ENCODE measurements around the gene CCSER1. TPM values are rescaled to one million over a fixed set of nuclear protein-coding genes. Genes with fewer than 3 reads are reported as not detected.

CCSER1 gene
- total and polyA plus RNA-seq, 2 experiments from 2014 or later = 2.9 to 3.4 TPM

DNA sequence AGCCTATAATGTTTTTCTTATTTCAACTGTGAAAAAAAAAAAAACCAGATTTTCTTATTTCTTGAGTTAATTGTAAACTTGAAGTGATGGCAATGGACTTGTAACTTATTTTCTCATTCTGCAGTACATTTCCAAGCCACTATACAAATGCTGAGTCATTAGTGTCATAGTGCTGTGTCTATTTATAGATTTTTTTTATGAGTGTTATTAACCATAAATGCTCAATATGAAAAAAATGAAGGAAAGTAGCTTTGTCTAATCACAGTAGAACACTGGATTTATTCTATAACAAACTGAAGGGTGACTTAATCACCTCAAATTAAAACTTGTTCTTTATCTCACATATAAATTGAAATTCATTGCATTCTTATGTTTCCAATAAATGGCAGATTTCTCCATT is 718.6 kb downstream of the CCSER1 start:
- H3K27ac Mint-ChIP-seq = no peak overlapping the region
- H3F3A ChIP-seq (replicated peaks; ENCODE audit: low read depth) = no peaks in the 10 kb centered on the region
- H3K27ac ChIP-seq (ENCODE audit: low read depth) = no peak overlapping the region
- H3K4me1 ChIP-seq (ENCODE audit: insufficient read depth) = no peaks in the 10 kb centered on the region
- no peak overlapping the region for H3K4me2 ChIP-seq
- DNase-seq (ENCODE audit: low spot score) (no peak), ATAC-seq (no peak)
- H3K36me3 ChIP-seq (ENCODE audit: insufficient read depth) = no peaks in the 10 kb centered on the region
- peaks cover 11% of the 10 kb centered on the region; the same call in 2 of the 3 replicates for H3K36me3 Mint-ChIP-seq (ENCODE audit: low read depth)
- no peak overlapping the region for H3K4me3 ChIP-seq
- H3K9me3 Mint-ChIP-seq = peaks cover 16% of the 10 kb centered on the region; the same call in 2 of the 3 replicates
- H3K4me1 Mint-ChIP-seq = peaks cover 4% of the 10 kb centered on the region; the same call in 2 of the 3 replicates
- H3K27me3 ChIP-seq (ENCODE audit: insufficient read depth) = no peaks in the 10 kb centered on the region
- TF ChIP-seq STAT1 (IDR thresholded peaks at IDR 0.05; ENCODE audit: unreplicated experiment) (no peak), EZH2phosphoT487 (IDR thresholded peaks at IDR 0.05; ENCODE audit: unreplicated experiment) (no peak), ZNF331 (CRISPR knock-in tag; IDR thresholded peaks at IDR 0.05; ENCODE audit: low read depth) (no peak), POLR2AphosphoS5 (IDR thresholded peaks at IDR 0.05; ENCODE audit: low read depth) (no peak), JUNB (IDR thresholded peaks at IDR 0.05; ENCODE audit: unreplicated experiment) (no peak), CREB1 (CRISPR knock-in tag; IDR thresholded peaks at IDR 0.05; ENCODE audit: low read depth) (no peak), NANOG (IDR thresholded peaks at IDR 0.05; ENCODE audit: borderline replicate concordance) (no peak), EZH2 (IDR thresholded peaks at IDR 0.05; ENCODE audit: low read depth, unreplicated experiment) (no peak), ZNF114 (CRISPR knock-in tag; IDR thresholded peaks at IDR 0.05) (no peak)
- TF ChIP-seq, protein P1, sequence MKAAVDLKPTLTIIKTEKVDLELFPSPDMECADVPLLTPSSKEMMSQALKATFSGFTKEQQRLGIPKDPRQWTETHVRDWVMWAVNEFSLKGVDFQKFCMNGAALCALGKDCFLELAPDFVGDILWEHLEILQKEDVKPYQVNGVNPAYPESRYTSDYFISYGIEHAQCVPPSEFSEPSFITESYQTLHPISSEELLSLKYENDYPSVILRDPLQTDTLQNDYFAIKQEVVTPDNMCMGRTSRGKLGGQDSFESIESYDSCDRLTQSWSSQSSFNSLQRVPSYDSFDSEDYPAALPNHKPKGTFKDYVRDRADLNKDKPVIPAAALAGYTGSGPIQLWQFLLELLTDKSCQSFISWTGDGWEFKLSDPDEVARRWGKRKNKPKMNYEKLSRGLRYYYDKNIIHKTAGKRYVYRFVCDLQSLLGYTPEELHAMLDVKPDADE (IDR thresholded peaks at IDR 0.05) = no peak
- TF ChIP-seq, protein P2, sequence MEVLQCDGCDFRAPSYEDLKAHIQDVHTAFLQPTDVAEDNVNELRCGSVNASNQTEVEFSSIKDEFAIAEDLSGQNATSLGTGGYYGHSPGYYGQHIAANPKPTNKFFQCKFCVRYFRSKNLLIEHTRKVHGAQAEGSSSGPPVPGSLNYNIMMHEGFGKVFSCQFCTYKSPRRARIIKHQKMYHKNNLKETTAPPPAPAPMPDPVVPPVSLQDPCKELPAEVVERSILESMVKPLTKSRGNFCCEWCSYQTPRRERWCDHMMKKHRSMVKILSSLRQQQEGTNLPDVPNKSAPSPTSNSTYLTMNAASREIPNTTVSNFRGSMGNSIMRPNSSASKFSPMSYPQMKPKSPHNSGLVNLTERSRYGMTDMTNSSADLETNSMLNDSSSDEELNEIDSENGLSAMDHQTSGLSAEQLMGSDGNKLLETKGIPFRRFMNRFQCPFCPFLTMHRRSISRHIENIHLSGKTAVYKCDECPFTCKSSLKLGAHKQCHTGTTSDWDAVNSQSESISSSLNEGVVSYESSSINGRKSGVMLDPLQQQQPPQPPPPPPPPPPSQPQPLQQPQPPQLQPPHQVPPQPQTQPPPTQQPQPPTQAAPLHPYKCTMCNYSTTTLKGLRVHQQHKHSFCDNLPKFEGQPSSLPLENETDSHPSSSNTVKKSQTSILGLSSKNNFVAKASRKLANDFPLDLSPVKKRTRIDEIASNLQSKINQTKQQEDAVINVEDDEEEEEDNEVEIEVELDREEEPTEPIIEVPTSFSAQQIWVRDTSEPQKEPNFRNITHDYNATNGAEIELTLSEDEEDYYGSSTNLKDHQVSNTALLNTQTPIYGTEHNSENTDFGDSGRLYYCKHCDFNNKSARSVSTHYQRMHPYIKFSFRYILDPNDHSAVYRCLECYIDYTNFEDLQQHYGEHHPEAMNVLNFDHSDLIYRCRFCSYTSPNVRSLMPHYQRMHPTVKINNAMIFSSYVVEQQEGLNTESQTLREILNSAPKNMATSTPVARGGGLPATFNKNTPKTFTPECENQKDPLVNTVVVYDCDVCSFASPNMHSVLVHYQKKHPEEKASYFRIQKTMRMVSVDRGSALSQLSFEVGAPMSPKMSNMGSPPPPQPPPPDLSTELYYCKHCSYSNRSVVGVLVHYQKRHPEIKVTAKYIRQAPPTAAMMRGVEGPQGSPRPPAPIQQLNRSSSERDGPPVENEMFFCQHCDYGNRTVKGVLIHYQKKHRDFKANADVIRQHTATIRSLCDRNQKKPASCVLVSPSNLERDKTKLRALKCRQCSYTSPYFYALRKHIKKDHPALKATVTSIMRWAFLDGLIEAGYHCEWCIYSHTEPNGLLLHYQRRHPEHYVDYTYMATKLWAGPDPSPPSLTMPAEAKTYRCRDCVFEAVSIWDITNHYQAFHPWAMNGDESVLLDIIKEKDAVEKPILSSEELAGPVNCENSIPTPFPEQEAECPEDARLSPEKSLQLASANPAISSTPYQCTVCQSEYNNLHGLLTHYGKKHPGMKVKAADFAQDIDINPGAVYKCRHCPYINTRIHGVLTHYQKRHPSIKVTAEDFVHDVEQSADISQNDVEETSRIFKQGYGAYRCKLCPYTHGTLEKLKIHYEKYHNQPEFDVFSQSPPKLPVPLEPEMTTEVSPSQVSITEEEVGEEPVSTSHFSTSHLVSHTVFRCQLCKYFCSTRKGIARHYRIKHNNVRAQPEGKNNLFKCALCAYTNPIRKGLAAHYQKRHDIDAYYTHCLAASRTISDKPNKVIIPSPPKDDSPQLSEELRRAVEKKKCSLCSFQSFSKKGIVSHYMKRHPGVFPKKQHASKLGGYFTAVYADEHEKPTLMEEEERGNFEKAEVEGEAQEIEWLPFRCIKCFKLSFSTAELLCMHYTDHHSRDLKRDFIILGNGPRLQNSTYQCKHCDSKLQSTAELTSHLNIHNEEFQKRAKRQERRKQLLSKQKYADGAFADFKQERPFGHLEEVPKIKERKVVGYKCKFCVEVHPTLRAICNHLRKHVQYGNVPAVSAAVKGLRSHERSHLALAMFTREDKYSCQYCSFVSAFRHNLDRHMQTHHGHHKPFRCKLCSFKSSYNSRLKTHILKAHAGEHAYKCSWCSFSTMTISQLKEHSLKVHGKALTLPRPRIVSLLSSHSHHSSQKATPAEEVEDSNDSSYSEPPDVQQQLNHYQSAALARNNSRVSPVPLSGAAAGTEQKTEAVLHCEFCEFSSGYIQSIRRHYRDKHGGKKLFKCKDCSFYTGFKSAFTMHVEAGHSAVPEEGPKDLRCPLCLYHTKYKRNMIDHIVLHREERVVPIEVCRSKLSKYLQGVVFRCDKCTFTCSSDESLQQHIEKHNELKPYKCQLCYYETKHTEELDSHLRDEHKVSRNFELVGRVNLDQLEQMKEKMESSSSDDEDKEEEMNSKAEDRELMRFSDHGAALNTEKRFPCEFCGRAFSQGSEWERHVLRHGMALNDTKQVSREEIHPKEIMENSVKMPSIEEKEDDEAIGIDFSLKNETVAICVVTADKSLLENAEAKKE (CRISPR knock-in tag; IDR thresholded peaks at IDR 0.05) = no peak
- TF ChIP-seq, protein P3, sequence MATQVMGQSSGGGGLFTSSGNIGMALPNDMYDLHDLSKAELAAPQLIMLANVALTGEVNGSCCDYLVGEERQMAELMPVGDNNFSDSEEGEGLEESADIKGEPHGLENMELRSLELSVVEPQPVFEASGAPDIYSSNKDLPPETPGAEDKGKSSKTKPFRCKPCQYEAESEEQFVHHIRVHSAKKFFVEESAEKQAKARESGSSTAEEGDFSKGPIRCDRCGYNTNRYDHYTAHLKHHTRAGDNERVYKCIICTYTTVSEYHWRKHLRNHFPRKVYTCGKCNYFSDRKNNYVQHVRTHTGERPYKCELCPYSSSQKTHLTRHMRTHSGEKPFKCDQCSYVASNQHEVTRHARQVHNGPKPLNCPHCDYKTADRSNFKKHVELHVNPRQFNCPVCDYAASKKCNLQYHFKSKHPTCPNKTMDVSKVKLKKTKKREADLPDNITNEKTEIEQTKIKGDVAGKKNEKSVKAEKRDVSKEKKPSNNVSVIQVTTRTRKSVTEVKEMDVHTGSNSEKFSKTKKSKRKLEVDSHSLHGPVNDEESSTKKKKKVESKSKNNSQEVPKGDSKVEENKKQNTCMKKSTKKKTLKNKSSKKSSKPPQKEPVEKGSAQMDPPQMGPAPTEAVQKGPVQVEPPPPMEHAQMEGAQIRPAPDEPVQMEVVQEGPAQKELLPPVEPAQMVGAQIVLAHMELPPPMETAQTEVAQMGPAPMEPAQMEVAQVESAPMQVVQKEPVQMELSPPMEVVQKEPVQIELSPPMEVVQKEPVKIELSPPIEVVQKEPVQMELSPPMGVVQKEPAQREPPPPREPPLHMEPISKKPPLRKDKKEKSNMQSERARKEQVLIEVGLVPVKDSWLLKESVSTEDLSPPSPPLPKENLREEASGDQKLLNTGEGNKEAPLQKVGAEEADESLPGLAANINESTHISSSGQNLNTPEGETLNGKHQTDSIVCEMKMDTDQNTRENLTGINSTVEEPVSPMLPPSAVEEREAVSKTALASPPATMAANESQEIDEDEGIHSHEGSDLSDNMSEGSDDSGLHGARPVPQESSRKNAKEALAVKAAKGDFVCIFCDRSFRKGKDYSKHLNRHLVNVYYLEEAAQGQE (IDR thresholded peaks at IDR 0.05; ENCODE audit: unreplicated experiment) = no peak
- TF ChIP-seq, protein P4, sequence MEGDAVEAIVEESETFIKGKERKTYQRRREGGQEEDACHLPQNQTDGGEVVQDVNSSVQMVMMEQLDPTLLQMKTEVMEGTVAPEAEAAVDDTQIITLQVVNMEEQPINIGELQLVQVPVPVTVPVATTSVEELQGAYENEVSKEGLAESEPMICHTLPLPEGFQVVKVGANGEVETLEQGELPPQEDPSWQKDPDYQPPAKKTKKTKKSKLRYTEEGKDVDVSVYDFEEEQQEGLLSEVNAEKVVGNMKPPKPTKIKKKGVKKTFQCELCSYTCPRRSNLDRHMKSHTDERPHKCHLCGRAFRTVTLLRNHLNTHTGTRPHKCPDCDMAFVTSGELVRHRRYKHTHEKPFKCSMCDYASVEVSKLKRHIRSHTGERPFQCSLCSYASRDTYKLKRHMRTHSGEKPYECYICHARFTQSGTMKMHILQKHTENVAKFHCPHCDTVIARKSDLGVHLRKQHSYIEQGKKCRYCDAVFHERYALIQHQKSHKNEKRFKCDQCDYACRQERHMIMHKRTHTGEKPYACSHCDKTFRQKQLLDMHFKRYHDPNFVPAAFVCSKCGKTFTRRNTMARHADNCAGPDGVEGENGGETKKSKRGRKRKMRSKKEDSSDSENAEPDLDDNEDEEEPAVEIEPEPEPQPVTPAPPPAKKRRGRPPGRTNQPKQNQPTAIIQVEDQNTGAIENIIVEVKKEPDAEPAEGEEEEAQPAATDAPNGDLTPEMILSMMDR (conservative IDR thresholded peaks at IDR 0.05; ENCODE audit: low read depth in 2 of 2) = no peak
- H2AFZ ChIP-seq = no peak overlapping the region
- H3K79me2 ChIP-seq (replicated peaks; ENCODE audit: insufficient read depth) = no peaks in the 10 kb centered on the region
- no peaks in the 10 kb centered on the region for H3K9me2 ChIP-seq (ENCODE audit: insufficient read depth)
- no peaks in the 10 kb centered on the region for H4K20me1 ChIP-seq (replicated peaks; ENCODE audit: insufficient read depth)
- H3K4me3 Mint-ChIP-seq = no peak overlapping the region
- H3K27me3 Mint-ChIP-seq (ENCODE audit: insufficient read depth, low read depth, poor library complexity) = peaks cover 3% of the 10 kb centered on the region
